K562 (cell line): ENCODE data around the gene ETV3L. TPM values are rescaled to one million over a fixed set of nuclear protein-coding genes. Genes with fewer than 3 reads are reported as not detected.

Experiments used
- ARID1B ChIP-seq: fragments of 450-650 bp; IDR thresholded peaks from 2 replicates; pipeline ENCODE4 v1.6.1; 2016; ENCODE audit warnings: antibody characterized with exemption, mild to moderate bottlenecking, inconsistent platforms
- ATF7 ChIP-seq: fragments of 450-650 bp; IDR thresholded peaks from 2 replicates; pipeline ENCODE4 v1.7.1; 2014; ENCODE audit warnings: mild to moderate bottlenecking, moderate library complexity
- FOXJ2 ChIP-seq: fragments of 200-800 bp; sonication (Bioruptor generic); IDR thresholded peaks from 2 replicates; pipeline ENCODE4 v1.6.1; 2016; ENCODE audit warnings: missing genetic modification characterization, missing compliant biosample characterization
- GTF2A2 ChIP-seq: IDR thresholded peaks from 2 replicates; pipeline ENCODE4 v1.6.1; 2016; ENCODE audit warnings: mild to moderate bottlenecking, missing genetic modification characterization, missing compliant biosample characterization
- RHOXF2B ChIP-seq: fragments of 250-450 bp; sonication (Bioruptor Pico); conservative IDR thresholded peaks from 2 replicates; pipeline ENCODE4 v1.5.1; 2021
- SETDB1 ChIP-seq: IDR thresholded peaks from one replicate; pipeline ENCODE4 v1.6.1; 2012; ENCODE audit warnings: low read length, control low read depth, inconsistent platforms
- SMC3 ChIP-seq: conservative IDR thresholded peaks from 2 replicates; pipeline ENCODE4 v1.6.1; 2011; ENCODE audit warnings: low read depth, low read length, improper control_type of control experiment; ENCODE audit not compliant: insufficient read depth
- TEAD4 ChIP-seq, 2 experiments: sonication (generic) in 1 of 2; formaldehyde crosslinking in 1 of 2; IDR thresholded peaks; 2 replicates each; pipeline versions ENCODE4 v1.6.1 to v1.8.0; 2012 to 2022; ENCODE audit warnings: borderline replicate concordance in 1 of 2, inconsistent platforms in 1 of 2, low read length in 1 of 2, mild to moderate bottlenecking in 1 of 2, missing genetic modification reagents in 1 of 2
- TFE3 ChIP-seq: fragments of 450-650 bp; formaldehyde crosslinking; IDR thresholded peaks from 2 replicates; pipeline ENCODE4 v1.4.0; 2020; ENCODE audit warnings: mild to moderate bottlenecking, mixed read lengths
- WHSC1 ChIP-seq: IDR thresholded peaks from one replicate; pipeline ENCODE4 v1.6.1; 2012; ENCODE audit warnings: low read length, control low read depth, inconsistent platforms
- ZBTB34 ChIP-seq: fragments of 250-450 bp; sonication (Bioruptor Pico); IDR thresholded peaks from 2 replicates; pipeline ENCODE4 v1.8.0; 2021; ENCODE audit warnings: mild to moderate bottlenecking, moderate library complexity
- ZNF146 ChIP-seq: IDR thresholded peaks from one replicate; pipeline ENCODE4 v1.6.1; 2018; ENCODE audit warnings: missing compliant biosample characterization; ENCODE audit not compliant: unreplicated experiment
- ZNF197 ChIP-seq: fragments of 200-800 bp; sonication (Bioruptor generic); IDR thresholded peaks from 2 replicates; pipeline ENCODE4 v1.6.1; 2016; ENCODE audit warnings: low read depth, missing genetic modification characterization, missing compliant biosample characterization
- ZNF586 ChIP-seq: fragments of 450-650 bp; formaldehyde crosslinking; conservative IDR thresholded peaks from 2 replicates; pipeline ENCODE4 v1.4.0; 2020; ENCODE audit warnings: mild to moderate bottlenecking, moderate library complexity
- polyA plus RNA-seq, 8 experiments: library from polyadenylated mRNA; depleted of rRNA in 4 of 8; stranded (reverse) in 5 of 8; unstranded in 3 of 8; fragments of >200 nt; fragmentation: Nextera tagmentation in 2 of 8; fragmentation: Illumina TruSeq in 1 of 8; extraction: Ambion mirVana in 2 of 8; extraction: Trizol in 1 of 8; gene quantifications; 2 replicates each; pipeline versions ENCODE4 v1.2.1 to v1.2.3, GENCODE V29; 2011 to 2014; ENCODE audit warnings: inconsistent platforms in 1 of 8, missing spikeins in 1 of 8
- total RNA-seq, 7 experiments: library from RNA; depleted of rRNA in 6 of 7; stranded (reverse); fragments of >200 nt in 6 of 7; fragmentation: Illumina TruSeq in 2 of 7; extraction: Trizol in 2 of 7; gene quantifications; 2 replicates each; pipeline versions ENCODE4 v1.2.1 to v1.2.3, GENCODE V29; 2011 to 2021; ENCODE audit warnings: low replicate concordance in 1 of 7
- TF ChIP-seq, protein P1 (sequence below): fragments of 450-650 bp; IDR thresholded peaks from 2 replicates; pipeline ENCODE4 v1.6.1; 2018; ENCODE audit not compliant: partially characterized antibody
- TF ChIP-seq, protein P2 (sequence below), 2 experiments: fragments of 450-650 bp in 1 of 2; sonication (generic) in 1 of 2; formaldehyde crosslinking; conservative IDR thresholded peaks; 2 replicates each; pipeline versions ENCODE4 v1.4.0 to v1.8.1; 2020 to 2022; ENCODE audit warnings: mild to moderate bottlenecking in 1 of 2, missing genetic modification reagents in 1 of 2
- TF ChIP-seq, protein P3 (sequence below), 2 experiments: fragments of 200-800 bp in 1 of 2; sonication (Bioruptor generic) in 1 of 2; sonication (generic) in 1 of 2; formaldehyde crosslinking in 1 of 2; IDR thresholded peaks in 1 of 2; conservative IDR thresholded peaks in 1 of 2; 2 replicates each; pipeline versions ENCODE4 v1.5.0 to v1.6.1; 2016 to 2020; ENCODE audit warnings: missing compliant biosample characterization in 1 of 2, missing genetic modification characterization in 1 of 2, missing genetic modification reagents in 1 of 2

The ETV3L gene
- total and polyA plus RNA-seq, 9 of the 15 experiments (the other 6 are each of a cell fraction or from before 2014, with no cell fraction given) = not detected

DNA sequence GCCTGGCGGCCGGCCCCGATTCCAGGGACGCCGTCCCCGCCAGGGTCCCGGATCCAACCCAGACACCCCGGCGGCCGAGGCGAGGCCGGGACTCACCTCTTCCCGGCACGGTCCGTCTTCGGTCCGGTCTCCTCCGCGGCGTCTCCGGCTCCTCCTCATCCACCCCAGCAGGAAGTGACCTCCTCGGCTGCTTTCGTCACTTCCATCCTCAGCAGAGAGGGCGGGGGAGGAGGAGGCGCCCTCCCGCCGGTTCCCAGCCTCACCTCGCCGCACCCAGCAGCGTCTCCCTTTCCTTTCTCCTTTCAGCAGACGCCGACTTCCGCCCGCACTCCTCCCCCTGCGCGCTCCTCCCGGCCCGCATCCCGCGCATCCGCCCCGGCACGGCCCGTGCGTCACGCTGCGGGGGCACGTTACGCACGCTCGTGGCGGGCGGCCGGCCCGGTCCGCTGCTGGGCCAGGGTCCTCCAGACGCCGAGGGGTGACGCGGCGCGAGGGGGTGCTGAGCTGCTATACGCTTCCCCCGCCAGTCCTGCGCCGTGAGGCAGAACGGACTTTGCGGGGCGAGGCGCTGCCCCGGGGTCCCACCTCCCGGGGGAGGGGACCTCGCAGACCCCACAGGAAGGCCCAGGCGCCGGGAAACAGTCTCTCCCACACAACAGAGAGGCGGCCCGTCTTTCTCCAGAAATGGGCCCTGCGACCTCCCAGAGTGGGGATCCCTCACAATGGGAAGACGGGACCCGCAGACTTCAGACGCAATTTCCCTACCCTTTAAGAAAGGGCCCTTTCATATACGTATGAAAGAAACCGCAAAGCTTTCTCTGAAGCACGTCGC lies 38.8 kb upstream of the ETV3L start, which contains the start of gene ETV3 (continued):
- TF ChIP-seq FOXJ2 = no peak
- TF ChIP-seq TEAD4 (IDR thresholded peaks at IDR 0.05; ENCODE audit: low read length) = no peak
- no peak for TF ChIP-seq TEAD4 (CRISPR knock-in tag; IDR thresholded peaks at IDR 0.05; ENCODE audit: borderline replicate concordance)
- TF ChIP-seq ATF7 = peak; percentile 89
- TF ChIP-seq ZNF197 (CRISPR knock-in tag) = no peak
- TF ChIP-seq ARID1B = no peak
- no peak for TF ChIP-seq ZNF586 (CRISPR knock-in tag)
- no peak for TF ChIP-seq WHSC1
- no peak for TF ChIP-seq SETDB1
- no peak for TF ChIP-seq ZBTB34 (CRISPR knock-in tag)
- no peak for TF ChIP-seq TFE3
- TF ChIP-seq, protein P1, sequence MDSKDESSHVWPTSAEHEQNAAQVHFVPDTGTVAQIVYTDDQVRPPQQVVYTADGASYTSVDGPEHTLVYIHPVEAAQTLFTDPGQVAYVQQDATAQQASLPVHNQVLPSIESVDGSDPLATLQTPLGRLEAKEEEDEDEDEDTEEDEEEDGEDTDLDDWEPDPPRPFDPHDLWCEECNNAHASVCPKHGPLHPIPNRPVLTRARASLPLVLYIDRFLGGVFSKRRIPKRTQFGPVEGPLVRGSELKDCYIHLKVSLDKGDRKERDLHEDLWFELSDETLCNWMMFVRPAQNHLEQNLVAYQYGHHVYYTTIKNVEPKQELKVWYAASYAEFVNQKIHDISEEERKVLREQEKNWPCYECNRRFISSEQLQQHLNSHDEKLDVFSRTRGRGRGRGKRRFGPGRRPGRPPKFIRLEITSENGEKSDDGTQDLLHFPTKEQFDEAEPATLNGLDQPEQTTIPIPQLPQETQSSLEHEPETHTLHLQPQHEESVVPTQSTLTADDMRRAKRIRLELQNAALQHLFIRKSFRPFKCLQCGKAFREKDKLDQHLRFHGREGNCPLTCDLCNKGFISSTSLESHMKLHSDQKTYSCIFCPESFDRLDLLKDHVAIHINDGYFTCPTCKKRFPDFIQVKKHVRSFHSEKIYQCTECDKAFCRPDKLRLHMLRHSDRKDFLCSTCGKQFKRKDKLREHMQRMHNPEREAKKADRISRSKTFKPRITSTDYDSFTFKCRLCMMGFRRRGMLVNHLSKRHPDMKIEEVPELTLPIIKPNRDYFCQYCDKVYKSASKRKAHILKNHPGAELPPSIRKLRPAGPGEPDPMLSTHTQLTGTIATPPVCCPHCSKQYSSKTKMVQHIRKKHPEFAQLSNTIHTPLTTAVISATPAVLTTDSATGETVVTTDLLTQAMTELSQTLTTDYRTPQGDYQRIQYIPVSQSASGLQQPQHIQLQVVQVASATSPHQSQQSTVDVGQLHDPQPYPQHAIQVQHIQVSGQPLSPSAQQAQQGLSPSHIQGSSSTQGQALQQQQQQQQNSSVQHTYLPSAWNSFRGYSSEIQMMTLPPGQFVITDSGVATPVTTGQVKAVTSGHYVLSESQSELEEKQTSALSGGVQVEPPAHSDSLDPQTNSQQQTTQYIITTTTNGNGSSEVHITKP = no peak
- TF ChIP-seq ZNF146 (CRISPR knock-in tag) = no peak
- TF ChIP-seq, protein P2, sequence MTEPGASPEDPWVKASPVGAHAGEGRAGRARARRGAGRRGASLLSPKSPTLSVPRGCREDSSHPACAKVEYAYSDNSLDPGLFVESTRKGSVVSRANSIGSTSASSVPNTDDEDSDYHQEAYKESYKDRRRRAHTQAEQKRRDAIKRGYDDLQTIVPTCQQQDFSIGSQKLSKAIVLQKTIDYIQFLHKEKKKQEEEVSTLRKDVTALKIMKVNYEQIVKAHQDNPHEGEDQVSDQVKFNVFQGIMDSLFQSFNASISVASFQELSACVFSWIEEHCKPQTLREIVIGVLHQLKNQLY (CRISPR knock-in tag; conservative IDR thresholded peaks at IDR 0.05) = no peak
- no peak for TF ChIP-seq GTF2A2 (tag)
- TF ChIP-seq, protein P3, sequence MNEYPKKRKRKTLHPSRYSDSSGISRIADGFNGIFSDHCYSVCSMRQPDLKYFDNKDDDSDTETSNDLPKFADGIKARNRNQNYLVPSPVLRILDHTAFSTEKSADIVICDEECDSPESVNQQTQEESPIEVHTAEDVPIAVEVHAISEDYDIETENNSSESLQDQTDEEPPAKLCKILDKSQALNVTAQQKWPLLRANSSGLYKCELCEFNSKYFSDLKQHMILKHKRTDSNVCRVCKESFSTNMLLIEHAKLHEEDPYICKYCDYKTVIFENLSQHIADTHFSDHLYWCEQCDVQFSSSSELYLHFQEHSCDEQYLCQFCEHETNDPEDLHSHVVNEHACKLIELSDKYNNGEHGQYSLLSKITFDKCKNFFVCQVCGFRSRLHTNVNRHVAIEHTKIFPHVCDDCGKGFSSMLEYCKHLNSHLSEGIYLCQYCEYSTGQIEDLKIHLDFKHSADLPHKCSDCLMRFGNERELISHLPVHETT (CRISPR knock-in tag; conservative IDR thresholded peaks at IDR 0.05 in 1 of 2, IDR thresholded peaks at IDR 0.05 in 1 of 2) = peak in 1 of 2 experiments; percentile 98; a peak in 2 of 4 replicates
- no peak for TF ChIP-seq RHOXF2B
- TF ChIP-seq SMC3 = no peak
